ENCODE data around the gene IL18. TPM values are rescaled to one million over a fixed set of nuclear protein-coding genes. Genes with fewer than 3 reads are reported as not detected.

IL18 gene
- total RNA-seq, 1 donor from 2014 or later: not detected

DNA sequence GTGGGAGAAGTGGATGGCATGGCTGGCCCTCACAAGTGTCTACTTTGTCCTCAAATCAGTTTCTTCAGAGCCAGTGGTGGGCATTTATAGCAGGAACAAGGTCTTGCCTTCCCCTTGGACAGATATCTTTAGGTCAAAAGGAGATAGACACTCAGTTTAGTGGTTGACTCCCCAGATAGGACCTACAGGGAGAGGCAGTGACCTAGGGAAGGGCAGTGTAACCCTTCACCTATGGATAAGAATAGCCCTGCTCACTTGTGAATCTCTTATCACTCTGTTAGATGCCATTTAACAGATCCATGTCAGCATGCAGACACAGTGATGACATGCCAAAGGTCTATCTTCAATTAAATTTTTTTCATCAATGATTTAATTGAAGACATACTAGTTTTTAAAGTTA is 22.4 kb upstream of the IL18 start:
- no peaks in the 10 kb centered on the region for H3K79me2 ChIP-seq (ENCODE audit: low read depth)
- H3K9ac ChIP-seq: no peak overlapping the region
- H3K27ac ChIP-seq: no peak overlapping the region
- Mint-ChIP-seq H3K9me3 (peaks cover 2% of the 10 kb centered on the region), H3K4me3 (no peak overlapping the region), H3K27me3 (ENCODE audit: insufficient read depth, low read depth) (no peaks in the 10 kb centered on the region), H3K4me1 (no peaks in the 10 kb centered on the region), H3K27ac (no peak overlapping the region), H3K36me3 (no peaks in the 10 kb centered on the region)
- H4K20me1 ChIP-seq (ENCODE audit: low read depth): no peaks in the 10 kb centered on the region
- no peak overlapping the region for H2AFZ ChIP-seq (replicated peaks)
- no peaks in the 10 kb centered on the region for H3K36me3 ChIP-seq
- no peaks in the 10 kb centered on the region for H3K9me3 ChIP-seq (ENCODE audit: low read depth)
- H3K4me2 ChIP-seq: no peak overlapping the region
- no peaks in the 10 kb centered on the region for H3K4me1 ChIP-seq
- no peaks in the 10 kb centered on the region for H3K27me3 ChIP-seq
- H3K4me3 ChIP-seq: no peak overlapping the region
- DNase-seq (ENCODE audit: low spot score): no peak
- H3F3A ChIP-seq (ENCODE audit: low read depth): no peaks in the 10 kb centered on the region
- TF ChIP-seq, protein P1, sequence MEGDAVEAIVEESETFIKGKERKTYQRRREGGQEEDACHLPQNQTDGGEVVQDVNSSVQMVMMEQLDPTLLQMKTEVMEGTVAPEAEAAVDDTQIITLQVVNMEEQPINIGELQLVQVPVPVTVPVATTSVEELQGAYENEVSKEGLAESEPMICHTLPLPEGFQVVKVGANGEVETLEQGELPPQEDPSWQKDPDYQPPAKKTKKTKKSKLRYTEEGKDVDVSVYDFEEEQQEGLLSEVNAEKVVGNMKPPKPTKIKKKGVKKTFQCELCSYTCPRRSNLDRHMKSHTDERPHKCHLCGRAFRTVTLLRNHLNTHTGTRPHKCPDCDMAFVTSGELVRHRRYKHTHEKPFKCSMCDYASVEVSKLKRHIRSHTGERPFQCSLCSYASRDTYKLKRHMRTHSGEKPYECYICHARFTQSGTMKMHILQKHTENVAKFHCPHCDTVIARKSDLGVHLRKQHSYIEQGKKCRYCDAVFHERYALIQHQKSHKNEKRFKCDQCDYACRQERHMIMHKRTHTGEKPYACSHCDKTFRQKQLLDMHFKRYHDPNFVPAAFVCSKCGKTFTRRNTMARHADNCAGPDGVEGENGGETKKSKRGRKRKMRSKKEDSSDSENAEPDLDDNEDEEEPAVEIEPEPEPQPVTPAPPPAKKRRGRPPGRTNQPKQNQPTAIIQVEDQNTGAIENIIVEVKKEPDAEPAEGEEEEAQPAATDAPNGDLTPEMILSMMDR (IDR thresholded peaks at IDR 0.05): no peak
- TF ChIP-seq EZH2 (IDR thresholded peaks at IDR 0.05) (no peak), EZH2phosphoT487 (IDR thresholded peaks at IDR 0.05) (no peak)

DNA sequence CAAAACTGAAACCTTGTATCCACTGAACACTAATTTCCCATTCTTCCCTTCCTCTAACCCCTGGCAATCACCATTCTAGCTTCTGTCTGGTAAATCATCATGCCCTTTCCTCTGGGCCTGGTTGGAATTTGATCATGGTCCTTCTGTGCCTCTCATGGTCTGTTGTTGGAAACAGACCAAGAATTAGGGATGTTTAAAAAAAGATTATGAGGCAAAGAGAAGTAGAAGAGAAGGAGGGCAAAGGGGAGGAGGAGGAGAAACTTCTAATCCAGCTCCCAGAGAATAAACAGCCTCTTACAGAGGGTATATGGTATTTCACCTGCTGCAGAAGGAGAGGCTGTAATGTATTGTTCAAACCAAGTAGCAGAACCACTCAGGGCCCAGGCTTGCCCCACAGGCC is 22.0 kb upstream of the IL18 start:
- Mint-ChIP-seq H3K4me3 (no peak overlapping the region), H3K27me3 (ENCODE audit: insufficient read depth, low read depth) (no peaks in the 10 kb centered on the region), H3K36me3 (no peaks in the 10 kb centered on the region), H3K9me3 (peaks cover 3% of the 10 kb centered on the region), H3K4me1 (no peaks in the 10 kb centered on the region), H3K27ac (no peak overlapping the region)
- Histone ChIP-seq H3K27ac (no peak overlapping the region), H3F3A (ENCODE audit: low read depth) (no peaks in the 10 kb centered on the region), H3K4me1 (no peaks in the 10 kb centered on the region), H2AFZ (replicated peaks) (no peak overlapping the region), H3K9me3 (ENCODE audit: low read depth) (no peaks in the 10 kb centered on the region), H4K20me1 (ENCODE audit: low read depth) (no peaks in the 10 kb centered on the region), H3K4me3 (no peak overlapping the region), H3K36me3 (no peaks in the 10 kb centered on the region), H3K27me3 (no peaks in the 10 kb centered on the region), H3K4me2 (no peak overlapping the region), H3K9ac (no peak overlapping the region), H3K79me2 (ENCODE audit: low read depth) (no peaks in the 10 kb centered on the region)
- TF ChIP-seq EZH2phosphoT487 (IDR thresholded peaks at IDR 0.05) (no peak), EZH2 (IDR thresholded peaks at IDR 0.05) (no peak)
- TF ChIP-seq, protein P1 (IDR thresholded peaks at IDR 0.05): no peak
- DNase-seq (ENCODE audit: low spot score): no peak

DNA sequence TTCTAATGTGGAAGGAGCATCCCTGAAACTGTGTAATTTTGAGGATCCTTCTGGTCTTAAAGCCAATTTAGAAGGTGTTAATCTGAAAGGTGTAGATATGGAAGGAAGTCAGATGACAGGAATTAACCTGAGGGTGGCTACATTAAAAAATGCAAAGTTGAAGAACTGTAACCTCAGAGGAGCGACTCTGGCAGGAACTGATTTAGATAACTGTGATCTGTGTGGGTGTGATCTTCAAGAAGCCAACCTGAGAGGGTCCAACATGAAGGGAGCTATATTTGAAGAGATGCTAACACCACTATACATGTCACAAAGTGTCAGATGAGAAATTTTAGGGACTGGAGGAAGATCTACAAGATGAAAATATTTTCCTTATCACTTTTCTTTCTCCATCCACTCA is 19.0 kb upstream of the IL18 start:
- H3K27me3 ChIP-seq: peaks cover 18% of the 10 kb centered on the region
- H3K9me3 ChIP-seq (ENCODE audit: low read depth): no peaks in the 10 kb centered on the region
- Mint-ChIP-seq H3K36me3 (no peaks in the 10 kb centered on the region), H3K4me3 (no peak overlapping the region), H3K27me3 (ENCODE audit: insufficient read depth, low read depth) (no peaks in the 10 kb centered on the region), H3K27ac (no peak overlapping the region), H3K9me3 (peaks cover 4% of the 10 kb centered on the region), H3K4me1 (no peaks in the 10 kb centered on the region)
- no peaks in the 10 kb centered on the region for H4K20me1 ChIP-seq (ENCODE audit: low read depth)
- no peak overlapping the region for H2AFZ ChIP-seq (replicated peaks)
- no peaks in the 10 kb centered on the region for H3F3A ChIP-seq (ENCODE audit: low read depth)
- no peak for DNase-seq (ENCODE audit: low spot score)
- H3K79me2 ChIP-seq (ENCODE audit: low read depth): no peaks in the 10 kb centered on the region
- H3K9ac ChIP-seq: no peak overlapping the region
- no peaks in the 10 kb centered on the region for H3K36me3 ChIP-seq
- no peak for TF ChIP-seq EZH2phosphoT487 (IDR thresholded peaks at IDR 0.05)
- TF ChIP-seq, protein P1 (IDR thresholded peaks at IDR 0.05): no peak
- no peak for TF ChIP-seq EZH2 (IDR thresholded peaks at IDR 0.05)
- no peak overlapping the region for H3K4me2 ChIP-seq
- no peaks in the 10 kb centered on the region for H3K4me1 ChIP-seq
- no peak overlapping the region for H3K4me3 ChIP-seq
- no peak overlapping the region for H3K27ac ChIP-seq

All from neural progenitor cell (in vitro differentiated cells).